PC-3 (cell line): ENCODE measurements around the gene ZFHX3.

Source experiments
- CTCF ChIP-seq: fragments of 300-600 bp; sonication (generic); conservative IDR thresholded peaks from 2 replicates; pipeline ENCODE4 v1.5.1; 2017; ENCODE audit warnings: antibody characterized with exemption, low read depth, mild to moderate bottlenecking, low read length
- EZH2 ChIP-seq: fragments of 300-600 bp; sonication (generic); IDR thresholded peaks from one replicate; pipeline ENCODE4 v1.6.1; 2017; ENCODE audit warnings: antibody characterized with exemption, mild to moderate bottlenecking, low read length; ENCODE audit not compliant: unreplicated experiment

GRCh38 chr16:72960101-72960500, 87.8 kb downstream of the ZFHX3 start:
- TF ChIP-seq CTCF (no peak), EZH2 (no peak)
